Measurements from ENCODE around the gene PLPP1.

PLPP1 gene

DNA sequence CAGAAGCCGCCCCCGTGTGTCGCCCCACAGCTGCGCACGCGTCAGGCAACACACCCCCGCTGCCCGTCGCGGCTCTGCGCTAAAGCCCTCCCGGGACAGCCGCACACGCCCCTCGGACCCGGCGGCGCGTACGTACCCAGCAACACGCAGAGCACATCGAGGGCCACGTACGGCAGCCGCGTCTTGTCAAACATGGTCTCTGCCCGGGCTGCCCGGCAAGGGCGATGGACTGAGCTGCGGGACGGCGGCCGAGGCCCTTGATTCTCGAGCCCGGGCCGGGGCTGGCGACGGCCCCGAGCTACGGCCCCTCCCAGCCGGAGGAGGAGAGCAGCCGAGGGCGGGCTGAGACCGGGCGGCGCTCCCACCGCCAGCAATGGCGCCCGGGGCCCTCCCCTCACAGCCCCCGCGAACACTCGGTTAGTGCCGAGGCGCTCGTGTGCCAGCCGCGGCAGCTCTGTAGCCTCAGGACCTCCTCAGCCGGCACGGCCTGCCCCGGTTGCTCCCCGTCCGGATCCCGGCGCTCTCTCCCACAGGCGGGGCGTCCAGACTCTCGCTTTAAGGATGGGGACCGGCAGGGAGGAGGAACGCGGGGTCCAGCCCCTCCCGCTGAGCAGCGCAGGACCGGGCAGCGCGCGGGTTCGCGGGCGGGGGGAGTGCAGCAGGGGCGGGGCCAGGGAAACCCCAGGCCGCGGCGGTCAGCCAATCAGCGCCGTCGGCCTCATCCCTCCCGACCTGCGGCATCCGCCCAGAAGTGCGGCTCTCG lies at the start of gene PLPP1:
Gene PLPP1, minus strand, starts transcription at position 529 of the 763 bp plus-strand sequence. Its CDS starts 335 bp downstream, at position 194.
- DNase-seq (ENCODE audit: low read depth in 2 of 2): peak; percentile 60 to 84

DNA sequence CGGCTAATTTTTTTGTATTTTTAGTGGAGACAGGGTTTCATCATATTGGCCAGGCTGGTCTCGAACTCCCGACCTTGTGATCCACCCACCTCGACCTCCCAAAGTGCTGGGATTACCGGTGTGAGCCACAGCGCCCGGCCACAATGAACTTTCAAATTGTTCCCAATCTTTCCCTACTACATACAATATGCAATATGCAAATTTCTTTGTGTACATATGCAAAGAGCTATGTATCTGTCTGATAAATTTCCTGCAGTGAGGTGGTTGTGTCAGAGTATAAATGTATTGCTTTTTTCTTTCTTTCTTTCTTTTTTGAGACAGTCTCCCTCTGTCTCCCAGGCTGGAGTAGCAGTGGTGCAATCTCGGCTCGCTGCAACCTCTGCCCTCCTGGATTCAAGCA lies 48.8 kb upstream of the PLPP1 start:
- DNase-seq (ENCODE audit: low read depth in 2 of 2): no peak

DNA sequence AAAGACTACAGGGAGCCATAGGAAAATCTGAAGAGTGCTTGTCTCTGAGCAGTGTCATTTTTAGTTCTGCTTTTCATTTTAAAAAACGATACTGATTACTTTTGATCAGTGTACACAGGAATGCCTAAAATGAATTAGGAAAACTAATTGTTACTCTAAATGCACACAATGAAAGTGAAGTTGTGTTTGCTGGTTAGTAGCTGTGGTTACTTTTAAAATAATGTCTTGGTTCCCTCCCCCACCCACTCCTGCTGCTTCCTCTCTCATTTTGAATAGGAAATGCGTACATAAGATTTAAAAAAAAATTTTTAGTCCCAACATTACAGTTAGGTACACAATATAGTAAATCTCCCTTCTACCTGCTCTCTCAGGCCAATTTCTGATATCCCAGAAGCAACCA lies 47.5 kb upstream of the PLPP1 start:
- DNase-seq (ENCODE audit: low read depth in 2 of 2): no peak

DNA sequence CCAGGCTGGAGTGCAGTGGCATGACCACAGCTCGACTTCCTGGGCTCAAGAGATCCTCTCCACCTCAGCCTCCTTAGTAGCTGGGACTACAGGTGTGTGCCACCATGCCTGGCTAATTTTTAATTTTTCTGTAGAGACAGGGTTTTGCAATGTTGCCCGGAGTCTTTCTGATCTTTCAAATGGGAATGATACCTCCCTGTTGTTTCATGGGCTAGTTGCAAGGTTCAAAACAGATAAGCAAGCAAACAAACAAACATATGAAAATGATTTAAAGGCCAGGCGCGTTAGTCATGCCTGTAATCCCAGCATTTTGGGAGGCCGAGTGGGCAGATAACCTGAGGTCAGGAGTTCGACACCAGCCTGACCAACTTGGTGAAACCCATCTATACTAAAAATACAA lies 45.3 kb upstream of the PLPP1 start:
- DNase-seq (ENCODE audit: low read depth in 2 of 2): no peak

DNA sequence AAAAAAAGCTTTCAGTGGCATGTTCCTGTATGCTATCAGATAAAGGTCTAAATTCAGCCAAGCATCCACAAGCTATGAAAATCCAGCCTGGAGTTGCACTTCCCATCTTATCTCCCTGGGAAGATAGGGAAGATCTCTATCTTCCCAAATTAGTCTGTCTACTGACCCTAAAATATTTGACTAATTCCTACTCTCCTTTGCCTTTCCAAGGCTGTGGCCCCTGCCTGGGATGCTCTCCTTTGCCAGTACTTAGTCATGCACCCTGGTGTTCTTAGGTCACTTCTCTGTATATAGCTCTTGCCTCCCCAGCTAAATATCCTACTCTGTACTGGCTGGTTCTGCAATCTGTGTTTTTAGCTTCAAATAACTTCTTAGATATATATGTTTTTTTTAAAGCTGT lies 44.0 kb upstream of the PLPP1 start:
- no peak for DNase-seq (ENCODE audit: low read depth in 2 of 2)

DNA sequence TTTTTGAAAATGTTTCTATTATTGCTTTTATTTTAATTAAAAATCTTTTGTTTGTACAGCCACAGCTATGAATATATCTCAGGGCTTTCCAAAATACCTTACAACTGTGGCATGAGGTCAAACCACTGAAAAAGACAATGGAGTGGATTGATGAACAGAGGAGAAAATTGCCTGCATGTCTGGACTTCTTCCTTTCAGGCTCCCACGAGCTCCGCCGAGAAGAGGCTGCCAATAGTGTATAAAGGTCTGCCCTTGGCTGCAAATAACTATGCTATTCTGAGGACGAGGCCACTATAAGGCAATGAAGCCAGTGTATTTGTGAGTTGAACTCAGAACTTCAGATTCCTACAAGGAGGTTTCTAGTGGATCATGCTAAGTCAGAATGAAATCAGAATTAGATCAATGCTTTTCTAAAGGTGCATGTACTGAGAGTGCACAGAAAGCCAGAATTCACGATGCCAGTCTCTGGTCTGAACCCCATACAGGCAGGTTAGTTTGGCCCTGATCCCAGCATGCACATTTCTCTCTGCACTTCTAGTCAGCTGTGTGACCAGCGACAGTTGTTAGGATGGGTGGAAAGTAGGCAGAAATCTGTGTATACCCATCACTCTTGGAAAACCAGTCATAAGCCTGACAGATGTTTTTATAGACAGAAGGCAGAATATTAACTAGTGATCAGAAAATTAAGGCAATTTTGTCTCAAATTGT lies 42.7 kb upstream of the PLPP1 start:
- no peak for DNase-seq (ENCODE audit: low read depth in 2 of 2)

DNA sequence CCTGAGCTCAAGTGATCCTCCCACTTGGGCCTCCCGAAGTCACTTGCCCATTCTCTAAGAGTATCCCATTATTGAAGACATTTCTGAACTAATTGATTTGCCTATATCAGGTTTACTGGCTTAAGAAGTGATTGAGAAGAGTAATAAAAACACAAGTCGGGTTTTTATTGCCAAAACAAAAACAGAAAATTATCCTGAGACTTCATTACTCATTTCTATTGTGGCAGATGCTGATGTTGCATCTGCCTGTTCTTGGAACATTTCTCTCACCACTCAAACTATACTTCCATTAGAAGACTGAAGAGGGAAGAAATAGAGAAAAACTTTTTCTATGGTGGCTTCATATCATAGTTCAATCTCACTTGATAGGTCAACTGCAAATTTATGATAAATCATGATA lies 41.9 kb upstream of the PLPP1 start:
- DNase-seq (ENCODE audit: low read depth in 2 of 2): no peak

DNA sequence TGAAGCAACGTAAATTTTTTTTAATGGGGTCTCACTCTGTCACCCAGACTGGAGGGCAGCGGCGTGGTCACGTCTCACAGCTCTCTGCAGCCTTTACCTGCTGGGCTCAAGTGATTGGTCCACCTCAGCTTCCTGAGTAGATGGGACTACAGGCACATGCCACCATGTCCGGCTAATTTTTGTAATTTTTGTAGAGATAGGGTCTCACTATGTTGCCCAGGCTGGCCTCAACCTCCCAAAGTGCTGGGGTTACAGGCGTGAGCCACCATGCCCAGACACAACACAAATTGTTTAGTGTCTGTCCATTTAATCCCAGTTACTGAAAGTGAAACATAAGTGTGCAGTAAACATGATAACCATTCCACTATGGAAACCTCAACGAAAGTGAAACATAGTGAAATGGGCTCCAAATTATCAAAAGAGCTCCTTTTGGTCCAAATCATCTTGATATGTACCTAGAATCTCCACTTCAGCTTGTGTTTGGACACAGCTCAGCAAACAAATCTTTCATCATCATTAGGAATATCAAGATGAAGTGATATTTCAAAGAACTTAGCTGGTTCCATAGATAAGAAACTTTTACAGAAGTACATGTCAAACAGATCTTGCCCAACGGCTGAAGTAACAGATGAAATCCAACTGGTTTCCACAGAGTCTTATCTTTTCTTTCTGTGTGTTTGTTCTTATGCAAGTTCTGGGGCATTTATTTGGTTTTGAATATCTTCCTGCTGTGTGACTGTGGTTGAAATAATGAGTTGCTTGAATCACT lies 41.2 kb upstream of the PLPP1 start:
- DNase-seq (ENCODE audit: low read depth in 2 of 2): no peak

DNA sequence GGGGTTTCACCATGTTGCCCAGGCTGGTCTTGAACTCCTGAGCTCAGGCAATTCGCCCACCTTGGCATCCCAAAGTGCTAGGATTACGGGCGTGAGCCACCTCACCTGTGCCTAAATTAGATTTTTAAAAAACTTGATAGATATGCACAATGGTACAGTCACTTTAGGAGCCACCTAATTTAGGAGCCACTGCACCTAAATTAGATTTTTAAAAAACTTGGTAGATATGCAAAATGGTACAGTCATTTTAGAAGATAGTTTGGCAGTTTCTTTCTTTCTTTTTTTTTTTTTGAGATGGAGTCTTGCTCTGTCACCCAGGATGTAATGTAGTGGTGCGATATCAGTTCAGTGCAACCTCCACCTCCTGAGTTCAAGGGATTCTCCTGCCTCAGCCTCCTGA lies 37.8 kb upstream of the PLPP1 start:
- no peak for DNase-seq (ENCODE audit: low read depth in 2 of 2)

DNA sequence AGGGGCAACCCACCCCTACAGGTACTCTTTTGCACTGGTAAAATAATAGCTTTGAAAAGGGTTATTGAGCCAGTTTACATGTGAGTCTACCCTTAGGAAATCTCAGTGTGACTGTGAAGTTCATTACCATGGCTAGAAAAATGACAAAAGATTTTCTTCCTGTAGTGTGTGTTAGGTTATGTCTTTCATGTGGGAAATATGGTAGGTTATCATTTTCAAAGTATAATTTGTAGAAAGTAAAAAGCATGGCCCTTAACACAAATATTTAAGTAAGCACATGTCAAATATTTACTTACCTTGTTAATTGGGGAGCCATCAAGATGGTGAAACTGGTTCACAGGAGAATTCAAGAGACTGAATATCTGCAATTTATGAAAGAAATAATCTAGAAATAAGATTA lies 37.3 kb upstream of the PLPP1 start:
- no peak for DNase-seq (ENCODE audit: low read depth in 2 of 2)

DNA sequence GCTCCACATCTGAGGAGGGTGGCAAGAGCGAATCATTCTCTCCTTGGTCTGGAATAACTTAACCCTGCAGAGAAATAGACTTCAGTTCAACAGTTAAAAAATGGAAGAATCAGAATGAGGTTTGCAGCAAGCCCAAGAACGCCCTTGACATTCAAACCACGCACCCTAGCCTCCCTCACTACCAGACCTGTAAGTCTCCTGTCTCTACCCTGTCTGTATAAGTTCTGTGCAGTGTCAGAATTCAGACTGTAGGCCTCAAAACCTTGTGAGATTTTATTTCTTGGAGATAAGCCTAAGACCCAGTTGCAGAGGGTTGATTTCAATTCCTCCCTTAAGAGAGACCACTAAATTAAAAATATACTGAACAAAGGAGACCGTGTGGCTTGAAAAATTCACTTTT lies 35.8 kb upstream of the PLPP1 start:
- DNase-seq (ENCODE audit: low read depth in 2 of 2): no peak

DNA sequence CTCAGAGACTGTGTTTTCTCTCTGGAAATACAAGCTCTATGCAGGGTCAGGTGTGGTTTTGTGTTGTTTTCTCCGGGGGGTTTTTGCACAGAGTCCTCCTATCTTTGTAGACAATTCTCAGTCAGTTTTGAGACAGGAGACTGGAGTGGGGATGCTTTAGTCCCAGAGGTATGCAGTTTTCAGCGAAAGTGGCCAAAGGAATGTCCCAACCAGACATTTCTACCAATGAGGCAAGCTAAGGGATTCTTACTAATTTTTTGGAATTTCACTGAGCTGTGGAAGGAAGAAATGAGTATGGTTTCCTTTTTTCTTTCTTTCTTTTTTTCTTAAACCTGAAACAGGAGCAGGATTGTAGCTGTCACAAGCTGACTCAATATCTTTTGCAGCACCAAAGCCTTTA lies 35.3 kb upstream of the PLPP1 start:
- no peak for DNase-seq (ENCODE audit: low read depth in 2 of 2)

DNA sequence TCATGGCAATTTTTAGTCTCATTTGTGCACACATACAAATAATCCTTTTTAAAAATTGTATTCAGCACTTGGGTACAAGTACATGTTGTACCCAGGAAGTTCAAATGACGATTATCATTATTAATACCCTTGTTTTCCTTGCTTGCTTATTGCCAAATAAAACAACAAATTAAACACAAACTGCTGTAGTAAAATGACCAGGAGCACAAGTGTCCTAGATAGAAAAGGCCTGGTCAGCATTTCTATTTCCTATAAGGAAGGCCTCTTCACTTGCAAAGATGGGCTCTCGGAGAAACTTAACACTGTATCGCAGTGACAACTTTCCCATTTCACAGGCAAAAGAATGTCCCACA lies 34.7 kb upstream of the PLPP1 start:
- DNase-seq (ENCODE audit: low read depth in 2 of 2): no peak

DNA sequence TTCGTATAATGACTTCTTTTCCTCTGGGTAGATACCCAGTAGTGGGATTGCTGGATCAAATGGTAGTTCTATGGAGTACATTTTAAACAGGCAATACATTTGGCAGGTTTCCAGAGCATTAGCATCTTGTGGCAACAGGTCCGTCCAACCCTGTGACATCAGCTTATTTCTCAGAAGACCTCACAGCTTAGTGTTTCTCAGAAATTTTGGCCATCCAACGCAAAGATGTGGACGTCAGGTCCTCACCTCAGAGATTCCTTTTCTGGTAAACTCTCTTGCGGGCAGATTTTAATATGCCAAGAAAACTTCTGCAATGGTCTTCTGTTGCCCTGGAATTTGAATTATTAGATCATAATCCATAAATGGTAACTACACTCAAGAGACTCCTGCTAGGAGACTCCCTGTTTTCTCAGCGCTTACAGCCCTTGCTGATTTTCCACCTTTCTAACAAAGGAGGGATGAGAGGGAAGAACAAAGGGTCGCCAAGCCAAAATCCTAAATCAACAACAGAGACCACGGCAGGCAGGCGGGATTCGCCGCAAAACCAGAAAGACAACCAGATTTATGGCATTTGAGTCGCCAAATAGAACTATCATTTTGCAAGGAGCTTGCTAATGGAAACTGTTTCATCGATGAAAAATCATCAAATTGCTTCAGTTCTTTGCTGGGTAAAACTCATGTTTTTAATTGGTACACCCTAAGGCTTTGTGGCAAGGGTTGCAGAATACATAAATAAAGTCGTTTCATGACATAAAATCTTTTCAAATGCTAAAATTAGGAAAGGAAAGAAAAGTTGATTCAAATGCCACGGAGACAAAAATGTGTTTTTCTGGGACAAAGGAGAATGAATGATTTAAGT lies 34.1 kb upstream of the PLPP1 start:
- DNase-seq (ENCODE audit: low read depth in 2 of 2): no peak

DNA sequence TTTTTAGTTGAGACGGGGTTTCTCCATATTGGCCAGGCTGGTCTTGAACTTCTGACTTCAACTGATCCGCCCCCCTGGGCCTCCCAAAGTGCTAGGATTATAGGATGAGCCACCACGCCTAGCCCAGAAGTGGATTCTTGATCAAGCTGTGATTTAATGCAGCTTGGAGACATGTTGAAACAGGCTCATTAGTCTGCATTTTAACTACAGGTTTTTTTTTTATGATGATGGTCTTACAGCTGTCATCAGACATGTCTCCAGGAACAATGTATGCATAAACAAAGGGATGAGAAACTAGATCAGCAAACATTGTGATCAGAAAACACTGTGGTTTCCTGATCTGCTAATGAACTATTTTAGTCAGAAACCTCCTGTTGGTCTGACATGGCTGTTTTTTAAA lies 30.0 kb upstream of the PLPP1 start:
- no peak for DNase-seq (ENCODE audit: low read depth in 2 of 2)

DNA sequence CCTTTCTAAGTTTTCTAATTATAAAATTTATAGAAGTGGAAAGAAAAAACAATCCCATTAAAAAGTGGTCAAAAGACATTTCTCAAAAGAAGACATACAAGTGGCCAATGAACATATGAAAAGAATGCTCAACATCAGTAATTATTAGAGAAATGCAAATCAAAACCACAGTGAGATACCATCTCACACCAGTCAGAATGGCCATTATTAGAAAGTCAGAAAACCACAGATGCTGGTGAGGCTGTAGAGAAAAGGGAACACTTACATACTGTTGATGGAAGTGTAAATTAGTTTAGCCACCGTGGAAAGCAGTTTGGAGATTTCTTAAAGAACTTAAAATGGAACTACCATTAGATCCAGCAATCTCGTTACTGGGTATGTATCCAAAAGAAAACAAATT lies 23.7 kb upstream of the PLPP1 start:
- no peak for DNase-seq (ENCODE audit: low read depth in 2 of 2)

DNA sequence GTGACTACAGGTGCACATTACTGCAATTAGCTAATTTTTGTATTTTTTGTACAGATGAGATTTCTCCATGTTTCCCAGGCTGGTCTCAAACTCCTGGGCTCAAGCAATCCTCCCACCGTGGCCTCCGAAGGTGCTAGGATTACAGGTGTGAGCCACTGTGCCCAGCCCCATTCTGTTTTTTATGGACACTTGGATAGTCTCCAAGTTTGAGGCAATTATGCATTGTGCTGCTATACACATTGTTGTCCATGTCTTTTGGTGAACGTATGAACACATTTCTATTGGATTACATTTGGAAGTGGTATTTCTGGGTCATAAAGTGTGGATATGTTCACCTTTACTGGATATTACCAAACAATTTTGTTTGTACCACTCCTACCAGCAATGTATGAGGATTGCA lies 22.4 kb upstream of the PLPP1 start:
- DNase-seq (ENCODE audit: low read depth in 2 of 2): no peak

DNA sequence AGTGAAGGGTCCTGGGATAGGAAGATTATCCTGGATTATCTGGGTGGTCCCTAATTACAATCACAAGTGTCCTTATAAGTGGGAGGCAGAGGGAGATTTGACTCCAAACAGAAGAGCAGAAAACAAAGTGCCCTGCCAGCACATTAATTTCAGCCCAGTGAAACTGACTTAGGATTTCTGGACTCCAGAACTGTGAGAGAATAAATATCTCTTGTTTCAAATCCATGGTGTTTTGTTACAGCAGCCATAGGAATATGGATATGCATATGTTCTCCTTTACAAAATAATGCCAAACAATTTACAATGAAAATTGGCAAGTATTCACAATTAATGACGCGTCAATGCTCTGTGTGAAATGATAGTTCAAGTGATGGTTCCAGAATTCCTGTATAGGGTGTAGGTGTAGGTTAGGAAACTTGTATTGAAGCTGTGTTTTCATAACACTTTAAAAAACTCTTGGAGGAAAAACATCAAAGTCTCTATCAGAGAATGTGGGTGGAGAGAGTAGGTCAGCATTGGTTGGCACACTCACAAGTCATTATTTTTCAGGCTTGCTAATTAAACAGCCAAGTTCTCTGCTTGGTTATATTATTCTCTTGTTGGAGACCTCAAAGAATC lies 19.9 kb upstream of the PLPP1 start:
- no peak for DNase-seq (ENCODE audit: low read depth in 2 of 2)

DNA sequence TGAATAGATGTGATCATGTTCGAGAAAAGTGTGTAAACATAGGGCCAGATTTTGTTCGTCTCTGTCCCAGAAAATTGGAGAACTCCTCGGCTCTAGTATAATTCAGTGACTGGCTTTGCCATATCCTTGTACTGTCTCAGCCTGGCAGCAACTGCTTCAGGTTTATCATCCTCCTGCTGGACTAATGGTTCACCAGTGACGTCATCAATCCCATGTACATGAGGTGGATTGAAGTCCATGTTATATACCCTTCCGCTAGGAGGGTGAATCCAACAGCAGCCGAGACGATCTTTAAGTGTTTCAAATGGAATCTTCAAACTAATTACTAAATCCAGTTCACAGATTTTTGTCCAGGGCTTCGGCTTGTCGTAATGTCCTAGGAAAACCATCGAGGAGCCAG lies 17.1 kb upstream of the PLPP1 start:
- no peak for DNase-seq (ENCODE audit: low read depth in 2 of 2)

DNA sequence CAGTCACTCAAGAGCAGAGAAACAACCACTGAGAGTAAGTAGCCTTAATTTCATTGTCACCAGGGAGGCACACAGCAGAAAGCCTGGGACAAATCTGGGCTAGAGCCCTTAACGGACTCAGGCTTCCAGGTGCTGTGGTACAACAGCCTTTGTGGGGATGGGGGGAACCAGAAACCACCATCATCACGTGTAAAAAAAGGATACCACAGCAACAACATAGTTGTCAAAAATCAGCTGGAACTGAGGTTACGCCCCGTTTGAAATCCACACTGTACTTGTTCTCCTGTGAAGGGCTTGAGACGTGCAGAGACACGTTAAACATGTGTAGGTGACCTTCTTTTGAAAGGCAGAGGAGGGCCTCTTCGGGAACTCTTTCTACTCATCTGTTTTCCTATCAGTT lies 16.6 kb upstream of the PLPP1 start:
- no peak for DNase-seq (ENCODE audit: low read depth in 2 of 2)

DNA sequence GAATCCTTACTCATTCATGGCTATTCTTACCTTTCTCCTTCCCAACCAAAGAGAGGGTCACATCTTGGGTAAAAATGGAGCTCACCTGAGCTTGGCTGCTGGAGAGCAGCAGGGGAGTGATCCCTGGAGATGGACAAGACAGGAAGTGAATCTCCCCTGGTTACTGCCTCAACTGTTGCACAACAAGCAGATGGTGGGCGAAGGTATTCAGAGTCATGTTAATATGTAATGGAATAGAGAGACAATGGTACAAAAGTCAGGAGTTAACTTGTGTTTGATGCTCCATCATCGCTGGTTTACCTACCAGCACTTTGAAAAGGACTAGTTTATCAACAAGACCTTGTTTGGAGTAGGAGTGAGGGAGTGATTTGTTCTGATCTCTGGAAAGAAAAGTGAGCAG lies 13.0 kb upstream of the PLPP1 start:
- DNase-seq (ENCODE audit: low read depth in 2 of 2): no peak

DNA sequence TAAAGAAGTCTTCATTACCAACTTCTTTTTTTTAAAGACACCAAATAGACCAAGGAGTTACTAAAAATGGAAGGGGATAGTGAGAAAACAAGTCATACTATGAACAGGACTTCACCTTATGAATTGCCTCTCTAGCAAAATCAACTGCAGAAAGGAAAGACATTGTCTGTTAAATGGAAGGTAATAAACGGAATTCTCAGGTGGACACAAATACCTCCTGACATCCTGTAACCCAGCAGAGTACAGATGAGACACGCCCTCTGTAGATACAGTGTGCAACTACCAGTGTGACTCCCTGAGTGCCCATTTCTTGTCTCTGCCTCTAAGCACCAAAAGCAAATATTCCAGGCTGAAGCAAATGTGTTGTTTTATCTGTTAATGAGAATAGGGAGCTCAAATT lies 12.2 kb upstream of the PLPP1 start:
- no peak for DNase-seq (ENCODE audit: low read depth in 2 of 2)
